B cell (primary cell): Measurements from ENCODE around the gene PRKCZ. TPM values are rescaled to one million over a fixed set of nuclear protein-coding genes. Genes with fewer than 3 reads are reported as not detected.

ENCODE experiments used
- ATAC-seq: fragments of 200-7000 bp; cut with Tn5 transposase; one replicate; pipeline ENCODE4 v1.10.0; 2021; ENCODE audit warnings: low read depth, mild to moderate bottlenecking, moderate number of reproducible peaks, moderate library complexity
- CTCF ChIA-PET: fragments of 350-600 bp; sonication (Branson Sonifier 250); formaldehyde crosslinking; loops from one replicate; lab custom pipeline; 2021; ENCODE audit warnings: antibody characterized with exemption, inconsistent platforms; lab: Charles Lee
- POLR2A ChIA-PET: fragments of 350-600 bp; sonication (Branson Sonifier 250); formaldehyde crosslinking; loops from one replicate; lab custom pipeline; 2021; ENCODE audit warnings: antibody characterized with exemption; lab: Charles Lee
- DNase-seq: peaks from one replicate; pipeline ENCODE4 v3.0.0; 2013
- H2AFZ ChIP-seq: 2 replicates; pipeline ENCODE4 v1.6.1; 2012; ENCODE audit warnings: mild to moderate bottlenecking, low read depth, low read length; ENCODE audit not compliant: insufficient read depth, poor library complexity, severe bottlenecking
- H3K27ac ChIP-seq, 2 donors: 1 replicate in 1 of 2; 2 replicates in 1 of 2; pipeline ENCODE4 v1.5.1; 2012 to 2013; ENCODE audit warnings: low read length in 2 of 2, mild to moderate bottlenecking in 2 of 2, moderate library complexity in 1 of 2
- H3K27me3 ChIP-seq, 4 experiments: fragments of 200-600 bp in 1 of 4; sonication (generic) in 1 of 4; replicated peaks in 1 of 4; 1 replicate in 2 of 4; 2 replicates in 2 of 4; pipeline versions ENCODE4 v1.6.1 to v1.7.0; 2013 to 2016; ENCODE audit warnings: low read length in 3 of 4, mild to moderate bottlenecking in 2 of 4, mixed read lengths in 1 of 4, moderate library complexity in 1 of 4; ENCODE audit not compliant: insufficient read depth in 4 of 4, control insufficient read depth in 3 of 4; ENCODE audit errors: control extremely low read depth in 1 of 4
- H3K36me3 ChIP-seq, 2 experiments: replicated peaks in 1 of 2; 1 replicate in 1 of 2; 2 replicates in 1 of 2; pipeline versions ENCODE4 v1.6.1 to v1.7.1; 2013; ENCODE audit warnings: low read length in 1 of 2; ENCODE audit not compliant: insufficient read depth in 2 of 2, control insufficient read depth in 1 of 2; ENCODE audit errors: control extremely low read depth in 1 of 2, extremely low read depth in 1 of 2
- H3K4me1 ChIP-seq, 2 donors: fragments of 200-600 bp in 1 of 2; sonication (generic) in 1 of 2; 1 replicate in 1 of 2; 2 replicates in 1 of 2; pipeline versions ENCODE4 v1.5.1 to v1.6.1; 2013 to 2017; ENCODE audit warnings: low read length in 2 of 2; ENCODE audit not compliant: control insufficient read depth in 2 of 2, insufficient read depth in 2 of 2
- H3K4me2 ChIP-seq: replicated peaks from 2 replicates; pipeline ENCODE3; 2012; ENCODE audit warnings: mild to moderate bottlenecking, low read depth, low read length; ENCODE audit not compliant: poor library complexity, severe bottlenecking
- H3K4me3 ChIP-seq, 5 experiments: fragments of 200-600 bp in 1 of 5; sonication (generic) in 1 of 5; 1 replicate in 3 of 5; 2 replicates in 2 of 5; pipeline versions ENCODE4 v1.5.1 to v1.7.0; 2011 to 2016; ENCODE audit warnings: low read length in 4 of 5, mild to moderate bottlenecking in 4 of 5, low read depth in 2 of 5, control low read depth in 1 of 5, moderate library complexity in 1 of 5; ENCODE audit not compliant: insufficient read depth in 1 of 5; ENCODE audit errors: control extremely low read depth in 1 of 5, extremely low read depth in 1 of 5
- H3K79me2 ChIP-seq: fragments of 200-600 bp; sonication (generic); one replicate; pipeline ENCODE4 v1.6.0; 2016; ENCODE audit warnings: low read length; ENCODE audit not compliant: control insufficient read depth, insufficient read depth
- H3K9ac ChIP-seq: fragments of 200-600 bp; sonication (generic); 2 replicates; pipeline ENCODE4 v1.6.1; 2017; ENCODE audit warnings: mild to moderate bottlenecking, low read length, moderate library complexity
- H3K9me3 ChIP-seq, 3 donors: one replicate each; pipeline versions ENCODE4 v1.6.1 to v1.7.1; 2013; ENCODE audit warnings: low read length in 2 of 3; ENCODE audit not compliant: control insufficient read depth in 2 of 3, insufficient read depth in 1 of 3; ENCODE audit errors: control extremely low read depth in 1 of 3
- H4K20me1 ChIP-seq: 2 replicates; pipeline ENCODE4 v1.6.0; 2012; ENCODE audit warnings: mild to moderate bottlenecking, low read length; ENCODE audit not compliant: insufficient read depth, control insufficient read depth, poor library complexity, severe bottlenecking
- H3K27ac Mint-ChIP-seq: one replicate; pipeline ENCODE4 v1.8.0; 2021; ENCODE audit warnings: mixed read lengths
- H3K27me3 Mint-ChIP-seq: one replicate; pipeline ENCODE4 v1.8.0; 2021; ENCODE audit warnings: mixed read lengths
- H3K4me1 Mint-ChIP-seq: one replicate; pipeline ENCODE4 v1.8.0; 2021; ENCODE audit warnings: mixed read lengths
- H3K4me3 Mint-ChIP-seq: one replicate; pipeline ENCODE4 v1.8.0; 2021; ENCODE audit warnings: mixed read lengths
- H3K9me3 Mint-ChIP-seq: one replicate; pipeline ENCODE4 v1.8.0; 2022; ENCODE audit warnings: mixed read lengths; ENCODE audit not compliant: insufficient read depth
- CTCF ChIP-seq: fragments of 200-600 bp; IDR thresholded peaks from one replicate; pipeline ENCODE4 v1.8.0; 2022; ENCODE audit warnings: antibody characterized with exemption, mild to moderate bottlenecking
- EZH2 ChIP-seq: IDR thresholded peaks from 2 replicates; pipeline ENCODE4 v1.6.1; 2012; ENCODE audit warnings: borderline replicate concordance, low read depth, mild to moderate bottlenecking, moderate library complexity, low read length; ENCODE audit not compliant: insufficient read depth, poor library complexity, severe bottlenecking
- WGBS: methylation state at CpG from one replicate; pipeline ENCODE4 v1.1.5; 2013; ENCODE audit warnings: missing lambda C conversion rate; ENCODE audit not compliant: insufficient coverage; 5-methylcytosine and 5-hydroxymethylcytosine counted together
- intact Hi-C: fragments of 100-400 bp; cut with micrococcal nuclease; formaldehyde crosslinking; loops from one replicate; pipeline ENCODE4 v1.10.0; 2022
- polyA plus RNA-seq: library from polyadenylated mRNA; depleted of rRNA; stranded (reverse); fragments of >200 nt; gene quantifications from 2 replicates; pipeline ENCODE4 v1.2.3, GENCODE V29; 2012
- total RNA-seq, 2 donors: library from RNA; stranded (reverse); fragments of 120-200 nt in 1 of 2; gene quantifications; 1 replicate in 1 of 2; 2 replicates in 1 of 2; pipeline versions ENCODE4 v1.2.3 to v1.2.4, GENCODE V29; 2013 to 2022

The PRKCZ gene
- total and polyA plus RNA-seq, 2 donors (not counting 1 experiment from before 2014, with no cell fraction given) = 17.9 to 53.2 TPM

- Histone ChIP-seq H3K9me3 (peaks cover 0 to 4% (median 0%) of the 10 kb centered on the region in 3 donors), H3K9ac (no peak overlapping the region), H3K79me2 (no peaks in the 10 kb centered on the region), H3K4me1 (peaks cover 7 to 16% of the 10 kb centered on the region in 2 donors), H2AFZ (no peak overlapping the region), H3K36me3 (no peaks in the 10 kb centered on the region), H3K27me3 (peaks cover 0 to 64% (median 12%) of the 10 kb centered on the region in 4 experiments), H3K4me2 (peak overlapping the region; percentile 59), H4K20me1 (no peaks in the 10 kb centered on the region), H3K27ac (no peak overlapping the region), H3K4me3 (no peak overlapping the region)
- intact Hi-C loops = no loop called here
- DNase-seq (no peak), ATAC-seq (peak; percentile 17)
- Mint-ChIP-seq H3K4me3 (peak overlapping the region; percentile 34), H3K27me3 (peaks cover 67% of the 10 kb centered on the region), H3K9me3 (no peaks in the 10 kb centered on the region), H3K4me1 (peaks cover 7% of the 10 kb centered on the region), H3K27ac (no peak overlapping the region)
- ChIA-PET CTCF (no interaction called here), POLR2A (no interaction called here)
- no peak for TF ChIP-seq EZH2
- TF ChIP-seq CTCF = no peak
- WGBS = 15% methylated on average over 56 of the region's 61 CpGs
Observed at GRCh38 chr1:2019571-2020309, 30.5 kb upstream of the PRKCZ start.

- Mint-ChIP-seq H3K27ac (no peak overlapping the region), H3K4me1 (peaks cover 7% of the 10 kb centered on the region), H3K9me3 (no peaks in the 10 kb centered on the region), H3K4me3 (peak overlapping the region; percentile 34), H3K27me3 (peaks cover 63% of the 10 kb centered on the region)
- Histone ChIP-seq H3K4me3 (no peak overlapping the region), H3K9ac (no peak overlapping the region), H3K4me2 (peak overlapping the region; percentile 59), H3K9me3 (peaks cover 0 to 4% (median 0%) of the 10 kb centered on the region in 3 donors), H3K79me2 (no peaks in the 10 kb centered on the region), H4K20me1 (no peaks in the 10 kb centered on the region), H3K36me3 (no peaks in the 10 kb centered on the region), H3K27ac (no peak overlapping the region), H2AFZ (no peak overlapping the region), H3K27me3 (peaks cover 0 to 66% (median 12%) of the 10 kb centered on the region in 4 experiments), H3K4me1 (peaks cover 10 to 17% of the 10 kb centered on the region in 2 donors)
- DNase-seq = no peak
- POLR2A ChIA-PET = no interaction called here
- intact Hi-C loops = no loop called here
- TF ChIP-seq CTCF = no peak
- TF ChIP-seq EZH2 = no peak
- no peak for ATAC-seq
- CTCF ChIA-PET = no interaction called here
- 80% methylated on average over 7 of the region's 11 CpGs for WGBS
Observed at GRCh38 chr1:2020310-2020655, 29.9 kb upstream of the PRKCZ start.
